ENCODE measurements around the gene PCNX2.
"Not testable (repeated sequence)": the region's sequence is repeated elsewhere in the genome, so short reads cannot be mapped to it uniquely, and the experiment has no call there.

PCNX2 gene

GRCh38 chr1:233094691-233095090 is 200.8 kb downstream of the PCNX2 start:
- DNase-seq, result no peak

GRCh38 chr1:233094269-233094668 is 201.3 kb downstream of the PCNX2 start:
- no peak for DNase-seq

GRCh38 chr1:233090746-233091494 is 204.6 kb downstream of the PCNX2 start:
- no peak for DNase-seq

GRCh38 chr1:233089251-233089650 is 206.3 kb downstream of the PCNX2 start:
- DNase-seq, result no peak

- DNase-seq, result no peak
Observed at GRCh38 chr1:233088613-233089012, 206.9 kb downstream of the PCNX2 start.

- no peak for DNase-seq
Observed at GRCh38 chr1:233086961-233087881, 208.3 kb downstream of the PCNX2 start.

GRCh38 chr1:233085566-233085965 is 210.0 kb downstream of the PCNX2 start:
- DNase-seq, result no peak

- DNase-seq, result no peak
Observed at GRCh38 chr1:233082778-233083550, 212.6 kb downstream of the PCNX2 start.

- peak; percentile 73 for DNase-seq
Observed at GRCh38 chr1:233081735-233082134, 213.8 kb downstream of the PCNX2 start.

- DNase-seq, result not testable (repeated sequence)
Observed at GRCh38 chr1:233080827-233081226, 214.7 kb downstream of the PCNX2 start.

GRCh38 chr1:233080286-233080685 is 215.2 kb downstream of the PCNX2 start:
- no peak for DNase-seq

- DNase-seq, result no peak
Observed at GRCh38 chr1:233079574-233079973, 216.0 kb downstream of the PCNX2 start.

GRCh38 chr1:233078396-233078795 is 217.1 kb downstream of the PCNX2 start:
- no peak for DNase-seq

- no peak for DNase-seq
Observed at GRCh38 chr1:233075915-233076295, 219.6 kb downstream of the PCNX2 start.

GRCh38 chr1:233066087-233066486 is 229.4 kb downstream of the PCNX2 start:
- DNase-seq, result no peak

- DNase-seq, result no peak
Observed at GRCh38 chr1:233065685-233066084, 229.8 kb downstream of the PCNX2 start.

- DNase-seq, result no peak
Observed at GRCh38 chr1:233064988-233065387, 230.5 kb downstream of the PCNX2 start.

GRCh38 chr1:233063462-233063861 is 232.1 kb downstream of the PCNX2 start:
- no peak for DNase-seq

- no peak for DNase-seq
Observed at GRCh38 chr1:233061265-233061664, 234.3 kb downstream of the PCNX2 start.

- no peak for DNase-seq
Observed at GRCh38 chr1:233060461-233060994, 235.0 kb downstream of the PCNX2 start.

- DNase-seq, result no peak
Observed at GRCh38 chr1:233057836-233058235, 237.7 kb downstream of the PCNX2 start.

- no peak for DNase-seq
Observed at GRCh38 chr1:233055879-233056641, 239.5 kb downstream of the PCNX2 start.
